HS-27A (cell line): ENCODE data around the gene AEBP2.

Source experiments
- DNase-seq: peaks from one replicate; pipeline ENCODE4 v3.0.0-alpha.2; 2012; ENCODE audit warnings: low read depth, missing footprints

The AEBP2 gene

GRCh38 chr12:19553175-19553574 is 113.9 kb downstream of the AEBP2 start:
- no peak for DNase-seq

GRCh38 chr12:19561411-19561961 is 122.2 kb downstream of the AEBP2 start:
- DNase-seq, result no peak
